Right lobe of liver (tissue), 4 donors: ENCODE results near the gene CCDC89.

ENCODE experiments used
- CTCF ChIP-seq, 4 donors: fragments of 200-600 bp in 3 of 4; fragments of 450-650 bp in 1 of 4; IDR thresholded peaks; one replicate each; pipeline versions ENCODE4 v1.5.1 to v1.8.0; 2016 to 2022; ENCODE audit warnings: antibody characterized with exemption in 4 of 4, mild to moderate bottlenecking in 2 of 4
- POLR2A ChIP-seq: fragments of 450-650 bp; IDR thresholded peaks from one replicate; pipeline ENCODE4 v1.6.1; 2017; ENCODE audit warnings: antibody characterized with exemption, mild to moderate bottlenecking
- donor health status: DM: no; HTN: no; CAD: no.
- donor health status: DM: no; HTN: no; CAD: no.
- donor health status: DM: no; HTN: yes; CAD: no.

- TF ChIP-seq CTCF (IDR thresholded peaks at IDR 0.05) (no peak), POLR2A (no peak)
Observed at GRCh38 chr11:85652786-85653447, 33.1 kb downstream of the CCDC89 start.
